Adipose tissue (tissue), 3 donors: Measurements from ENCODE around the gene GRSF1. TPM values are rescaled to one million over a fixed set of nuclear protein-coding genes. Genes with fewer than 3 reads are reported as not detected.
"Not testable (repeated sequence)": the region's sequence is repeated elsewhere in the genome, so short reads cannot be mapped to it uniquely, and the experiment has no call there.

Source experiments
- H3K27ac ChIP-seq: one replicate; pipeline ENCODE4 v1.5.1; 2013; ENCODE audit warnings: low read depth, low read length
- WGBS, 3 donors: extraction: QIAGEN DNeasy Blood & Tissue Kit; methylation state at CpG; one replicate each; pipeline ENCODE4 v1.1.7; 2013; 5-methylcytosine and 5-hydroxymethylcytosine counted together
- polyA plus RNA-seq, 3 donors: library from polyadenylated mRNA; stranded (reverse); fragments of 200-250 nt; gene quantifications; one replicate each; pipeline ENCODE4 v1.2.3, GENCODE V29; 2013
- donor health status: healthy with polysubstance abuse.
- donor health status: Bipolar disorder and iron deficiency.
- donor health status: healthy.

Gene GRSF1
- polyA plus RNA-seq, 3 donors, result 38.9 to 49.5 (median 48.8) TPM

GRCh38 chr4:70778888-70779422 is 60.7 kb downstream of the GRSF1 start:
- 37 to 68% (median 60%) methylated on average over 5 of the region's 5 CpGs for WGBS, 3 donors
- H3K27ac ChIP-seq, result no peak overlapping the region

DNA sequence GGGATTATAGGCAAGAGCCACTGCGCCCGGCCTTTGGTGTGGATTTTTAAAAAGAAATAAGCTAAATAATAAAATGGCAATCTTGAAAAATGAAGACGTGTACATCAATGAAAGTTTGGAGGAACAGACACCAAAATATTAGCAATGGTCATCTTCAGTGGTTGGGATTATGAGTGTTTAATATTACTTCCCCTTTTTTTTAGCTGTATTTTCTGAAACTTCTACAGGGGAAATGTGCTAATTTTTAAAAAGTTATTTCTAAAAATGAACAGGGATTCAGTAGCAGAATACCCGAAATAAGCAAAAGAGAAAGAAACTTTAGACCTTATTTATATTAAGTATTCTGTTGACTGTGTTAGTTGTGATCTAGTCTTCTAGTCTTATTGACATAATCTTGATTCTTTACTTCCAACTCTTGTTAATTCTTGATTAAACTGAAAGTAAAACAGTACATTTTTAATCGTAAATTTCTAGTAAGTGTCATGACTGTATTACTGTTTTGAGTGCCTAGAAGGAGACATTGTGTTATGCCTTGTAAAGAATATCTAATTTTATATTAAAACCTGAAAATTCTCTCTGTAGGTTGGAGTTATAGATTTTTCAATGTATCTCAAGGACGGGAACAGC is 66.6 kb downstream of the GRSF1 start:
- WGBS, 3 donors, result 72 to 89% (median 77%) methylated on average over 6 of the region's 6 CpGs
- H3K27ac ChIP-seq, result no peak overlapping the region

DNA sequence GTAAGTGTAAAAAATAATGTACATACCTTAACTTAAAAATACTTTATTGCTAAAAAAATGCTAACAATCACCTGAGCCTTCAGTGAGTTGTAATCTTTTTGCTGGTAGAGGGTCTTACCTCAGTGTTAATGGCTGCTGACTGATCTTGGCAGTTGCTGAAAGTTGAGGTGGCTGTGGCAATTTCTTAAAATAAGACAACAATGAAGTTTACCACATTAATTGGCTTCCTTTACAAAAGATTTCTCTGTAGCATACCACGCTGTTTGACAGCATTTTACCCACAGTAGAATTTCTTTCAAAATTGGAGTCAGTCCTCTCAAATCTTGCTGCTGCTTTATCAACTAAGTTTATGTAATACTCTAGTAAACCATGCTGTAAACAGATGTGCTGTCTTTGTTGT is 70.3 kb downstream of the GRSF1 start:
- not testable (repeated sequence) for H3K27ac ChIP-seq
- 39 to 90% (median 89%) methylated on average over 1 of the region's 1 CpG for WGBS, 3 donors

DNA sequence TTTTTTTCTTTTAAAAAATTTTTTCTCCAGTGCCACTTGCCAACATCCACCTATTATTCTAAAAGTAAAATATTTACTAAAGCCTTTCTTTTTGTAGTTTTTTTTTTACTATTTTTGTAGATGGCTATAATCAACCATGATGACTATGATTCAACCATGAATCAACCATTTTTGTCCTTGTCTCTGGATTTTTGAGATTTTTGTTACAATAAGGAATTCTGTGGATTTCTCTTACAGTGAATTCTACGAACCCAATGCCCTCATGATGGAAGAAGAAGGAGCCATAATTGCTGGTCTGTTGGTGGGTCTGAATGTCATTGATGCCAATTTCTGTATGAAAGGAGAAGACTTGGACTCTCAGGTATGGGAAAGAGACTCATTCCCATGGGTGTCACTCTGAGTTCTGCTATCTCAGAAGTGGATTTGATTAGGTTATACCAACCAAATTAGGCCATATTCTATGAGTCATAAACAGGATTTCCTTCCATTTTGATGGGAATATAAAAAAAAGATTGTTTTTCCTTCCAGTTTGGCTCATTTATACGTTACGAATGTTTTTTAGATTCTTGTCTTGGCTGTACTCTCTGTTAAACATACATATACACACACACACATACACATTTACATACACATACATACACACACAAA is 71.3 kb downstream of the GRSF1 start:
- no peak overlapping the region for H3K27ac ChIP-seq
- WGBS, 3 donors, result 79 to 88% (median 85%) methylated on average over 3 of the region's 3 CpGs

Other genes starting within 250 kb of the GRSF1 start
- gene AMBN, start 247.6 kb downstream of the GRSF1 start, polyA plus RNA-seq, result under 1 TPM in 1 of 3 donors, not detected in 2; 0.12 TPM
- gene ENAM, start 211.1 kb downstream of the GRSF1 start, polyA plus RNA-seq, result 1 to 10 TPM in 1 of 3 donors, under 1 TPM in 2; 0.04 to 1.4 (median 0.11) TPM
- 1 to 10 TPM; 2.9 to 7.7 (median 7.6) TPM for gene JCHAIN, start 173.4 kb downstream of the GRSF1 start, polyA plus RNA-seq
- gene UTP3, start 151.4 kb downstream of the GRSF1 start, polyA plus RNA-seq, result 10 to 100 TPM in 2 of 3 donors, 1 to 10 TPM in 1; 9.8 to 31.5 (median 22.5) TPM
- gene RUFY3, start 117.9 kb downstream of the GRSF1 start, polyA plus RNA-seq, result 10 to 100 TPM; 11.7 to 22.3 (median 15.8) TPM
- gene MOB1B, start 62.5 kb upstream of the GRSF1 start, polyA plus RNA-seq, result 1 to 10 TPM; 2.3 to 4.5 (median 3.9) TPM
- gene DCK, start 153.8 kb upstream of the GRSF1 start, polyA plus RNA-seq, result 10 to 100 TPM in 1 of 3 donors, 1 to 10 TPM in 2; 4.0 to 12.0 (median 7.1) TPM